ENCODE measurements around the gene NGEF.

DNA sequence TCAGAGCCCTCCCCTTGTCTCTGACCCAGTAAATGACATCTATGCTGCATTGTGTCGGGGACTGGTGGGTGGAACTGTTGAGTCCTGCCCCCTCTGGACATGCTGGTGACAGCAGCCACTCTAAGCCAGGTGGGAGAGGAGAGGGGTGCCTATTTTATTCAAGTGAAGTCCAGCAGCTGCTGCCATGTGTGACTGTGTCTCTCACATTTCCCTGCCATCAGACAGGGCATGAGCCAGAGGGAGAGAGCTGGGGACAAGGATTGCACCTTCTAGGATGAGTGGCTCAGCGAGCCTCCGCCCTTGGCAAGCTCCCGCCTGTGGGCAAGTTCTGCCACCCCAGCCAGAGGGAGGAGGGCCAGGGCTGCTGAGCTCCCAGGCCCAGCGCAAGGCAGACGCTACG is 13.7 kb downstream of the NGEF start:
- no peak for TF ChIP-seq EZH2 (IDR thresholded peaks at IDR 0.05; ENCODE audit: low read length, missing control alignments)
- TF ChIP-seq, protein P1, sequence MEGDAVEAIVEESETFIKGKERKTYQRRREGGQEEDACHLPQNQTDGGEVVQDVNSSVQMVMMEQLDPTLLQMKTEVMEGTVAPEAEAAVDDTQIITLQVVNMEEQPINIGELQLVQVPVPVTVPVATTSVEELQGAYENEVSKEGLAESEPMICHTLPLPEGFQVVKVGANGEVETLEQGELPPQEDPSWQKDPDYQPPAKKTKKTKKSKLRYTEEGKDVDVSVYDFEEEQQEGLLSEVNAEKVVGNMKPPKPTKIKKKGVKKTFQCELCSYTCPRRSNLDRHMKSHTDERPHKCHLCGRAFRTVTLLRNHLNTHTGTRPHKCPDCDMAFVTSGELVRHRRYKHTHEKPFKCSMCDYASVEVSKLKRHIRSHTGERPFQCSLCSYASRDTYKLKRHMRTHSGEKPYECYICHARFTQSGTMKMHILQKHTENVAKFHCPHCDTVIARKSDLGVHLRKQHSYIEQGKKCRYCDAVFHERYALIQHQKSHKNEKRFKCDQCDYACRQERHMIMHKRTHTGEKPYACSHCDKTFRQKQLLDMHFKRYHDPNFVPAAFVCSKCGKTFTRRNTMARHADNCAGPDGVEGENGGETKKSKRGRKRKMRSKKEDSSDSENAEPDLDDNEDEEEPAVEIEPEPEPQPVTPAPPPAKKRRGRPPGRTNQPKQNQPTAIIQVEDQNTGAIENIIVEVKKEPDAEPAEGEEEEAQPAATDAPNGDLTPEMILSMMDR (conservative IDR thresholded peaks at IDR 0.05 in 1 of 2, IDR thresholded peaks at IDR 0.05 in 1 of 2; ENCODE audit: low read depth in 1 of 2, low read length in 2 of 2), result no peak

Measured in fibroblast of lung (primary cell).